ENCODE results near the gene RSRC1.

DNA sequence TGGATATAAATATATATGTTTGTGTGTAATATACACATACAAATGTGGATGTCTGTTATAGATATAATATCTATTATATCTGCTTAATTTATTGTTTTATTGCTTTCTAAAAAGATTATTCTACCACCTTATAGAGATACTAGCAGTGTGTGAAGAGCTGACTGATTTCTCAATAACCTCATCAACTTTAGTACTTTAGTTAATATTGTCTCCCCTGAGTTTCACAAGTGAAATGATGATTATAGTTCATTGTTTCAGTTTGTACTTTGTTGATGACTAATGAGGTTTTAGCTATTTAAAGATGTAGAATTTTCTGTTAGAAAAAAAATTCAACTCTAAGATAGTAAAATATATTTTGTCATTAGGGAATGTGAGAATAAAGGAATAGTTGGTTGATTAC, 11.4 kb downstream of the RSRC1 start:
- TF ChIP-seq, protein P1, sequence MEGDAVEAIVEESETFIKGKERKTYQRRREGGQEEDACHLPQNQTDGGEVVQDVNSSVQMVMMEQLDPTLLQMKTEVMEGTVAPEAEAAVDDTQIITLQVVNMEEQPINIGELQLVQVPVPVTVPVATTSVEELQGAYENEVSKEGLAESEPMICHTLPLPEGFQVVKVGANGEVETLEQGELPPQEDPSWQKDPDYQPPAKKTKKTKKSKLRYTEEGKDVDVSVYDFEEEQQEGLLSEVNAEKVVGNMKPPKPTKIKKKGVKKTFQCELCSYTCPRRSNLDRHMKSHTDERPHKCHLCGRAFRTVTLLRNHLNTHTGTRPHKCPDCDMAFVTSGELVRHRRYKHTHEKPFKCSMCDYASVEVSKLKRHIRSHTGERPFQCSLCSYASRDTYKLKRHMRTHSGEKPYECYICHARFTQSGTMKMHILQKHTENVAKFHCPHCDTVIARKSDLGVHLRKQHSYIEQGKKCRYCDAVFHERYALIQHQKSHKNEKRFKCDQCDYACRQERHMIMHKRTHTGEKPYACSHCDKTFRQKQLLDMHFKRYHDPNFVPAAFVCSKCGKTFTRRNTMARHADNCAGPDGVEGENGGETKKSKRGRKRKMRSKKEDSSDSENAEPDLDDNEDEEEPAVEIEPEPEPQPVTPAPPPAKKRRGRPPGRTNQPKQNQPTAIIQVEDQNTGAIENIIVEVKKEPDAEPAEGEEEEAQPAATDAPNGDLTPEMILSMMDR (IDR thresholded peaks at IDR 0.05; ENCODE audit: low read depth, low read length, poor library complexity, severe bottlenecking): no peak
- TF ChIP-seq EZH2phosphoT487 (IDR thresholded peaks at IDR 0.05; ENCODE audit: borderline replicate concordance, low read length): no peak

Measured in DOHH2 (cell line).